GM12864 (cell line): Measurements from ENCODE around the gene CD300A.

Experiments
- DNase-seq: peaks from one replicate; pipeline ENCODE4 v3.0.0-alpha.2; 2011; ENCODE audit warnings: low read depth
- H3K4me3 ChIP-seq: 2 replicates; pipeline ENCODE4 v1.5.1; 2011; ENCODE audit warnings: mild to moderate bottlenecking, low read depth, low read length, control low read depth
- TF ChIP-seq, protein P1 (sequence below): IDR thresholded peaks from 2 replicates; pipeline ENCODE4 v1.5.1; 2011; ENCODE audit warnings: low read depth, mild to moderate bottlenecking, moderate library complexity, low read length, control low read depth, inconsistent platforms; ENCODE audit errors: missing control alignments

The CD300A gene

DNA sequence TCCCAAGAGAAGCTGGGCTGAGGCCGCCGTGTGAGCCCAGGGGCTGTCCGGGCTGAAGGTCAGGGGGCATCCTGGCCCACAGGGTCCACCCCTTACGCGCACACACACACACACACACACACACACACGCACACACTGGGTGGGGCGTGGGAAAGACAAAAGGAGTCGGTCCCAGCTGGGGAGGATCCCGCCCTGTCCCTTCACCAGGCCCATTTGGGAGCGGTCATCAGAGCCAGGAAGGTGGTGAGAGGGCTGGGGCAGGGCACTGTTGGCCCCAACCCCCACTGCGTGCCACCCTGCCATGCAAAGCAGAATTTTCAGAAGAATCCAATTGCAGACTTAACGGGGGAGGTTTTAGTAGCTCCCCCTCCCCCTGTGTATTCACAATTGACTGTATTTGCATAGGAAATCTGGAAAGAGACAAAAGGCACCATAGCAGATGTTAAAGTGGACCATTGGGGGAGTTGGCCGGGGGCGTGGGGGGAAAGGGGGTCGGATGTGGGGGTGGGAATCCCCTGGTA is 11.3 kb upstream of the CD300A start:
- TF ChIP-seq, protein P1, sequence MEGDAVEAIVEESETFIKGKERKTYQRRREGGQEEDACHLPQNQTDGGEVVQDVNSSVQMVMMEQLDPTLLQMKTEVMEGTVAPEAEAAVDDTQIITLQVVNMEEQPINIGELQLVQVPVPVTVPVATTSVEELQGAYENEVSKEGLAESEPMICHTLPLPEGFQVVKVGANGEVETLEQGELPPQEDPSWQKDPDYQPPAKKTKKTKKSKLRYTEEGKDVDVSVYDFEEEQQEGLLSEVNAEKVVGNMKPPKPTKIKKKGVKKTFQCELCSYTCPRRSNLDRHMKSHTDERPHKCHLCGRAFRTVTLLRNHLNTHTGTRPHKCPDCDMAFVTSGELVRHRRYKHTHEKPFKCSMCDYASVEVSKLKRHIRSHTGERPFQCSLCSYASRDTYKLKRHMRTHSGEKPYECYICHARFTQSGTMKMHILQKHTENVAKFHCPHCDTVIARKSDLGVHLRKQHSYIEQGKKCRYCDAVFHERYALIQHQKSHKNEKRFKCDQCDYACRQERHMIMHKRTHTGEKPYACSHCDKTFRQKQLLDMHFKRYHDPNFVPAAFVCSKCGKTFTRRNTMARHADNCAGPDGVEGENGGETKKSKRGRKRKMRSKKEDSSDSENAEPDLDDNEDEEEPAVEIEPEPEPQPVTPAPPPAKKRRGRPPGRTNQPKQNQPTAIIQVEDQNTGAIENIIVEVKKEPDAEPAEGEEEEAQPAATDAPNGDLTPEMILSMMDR = no peak
- DNase-seq = no peak
- H3K4me3 ChIP-seq = no peak overlapping the region

DNA sequence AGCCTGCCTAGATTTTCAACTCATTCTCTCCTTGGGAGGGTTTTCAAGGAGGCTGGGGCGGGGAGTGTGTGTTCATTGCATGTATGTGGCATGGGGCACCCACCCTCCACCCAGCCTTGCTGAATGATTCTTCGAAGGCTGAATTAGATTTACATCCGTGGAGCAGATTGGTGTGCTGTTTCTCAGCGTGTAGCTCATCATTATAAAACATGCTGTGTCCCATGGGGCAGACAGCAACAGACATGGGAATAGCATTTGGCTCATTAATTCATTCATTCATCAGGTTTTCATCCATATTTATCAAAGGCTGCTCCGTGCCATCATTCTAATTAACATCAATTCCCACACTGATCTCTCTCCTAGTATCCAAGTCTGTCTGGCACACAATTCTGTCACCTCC is 10.6 kb upstream of the CD300A start:
- TF ChIP-seq, protein P1 = no peak
- H3K4me3 ChIP-seq = no peak overlapping the region
- no peak for DNase-seq

DNA sequence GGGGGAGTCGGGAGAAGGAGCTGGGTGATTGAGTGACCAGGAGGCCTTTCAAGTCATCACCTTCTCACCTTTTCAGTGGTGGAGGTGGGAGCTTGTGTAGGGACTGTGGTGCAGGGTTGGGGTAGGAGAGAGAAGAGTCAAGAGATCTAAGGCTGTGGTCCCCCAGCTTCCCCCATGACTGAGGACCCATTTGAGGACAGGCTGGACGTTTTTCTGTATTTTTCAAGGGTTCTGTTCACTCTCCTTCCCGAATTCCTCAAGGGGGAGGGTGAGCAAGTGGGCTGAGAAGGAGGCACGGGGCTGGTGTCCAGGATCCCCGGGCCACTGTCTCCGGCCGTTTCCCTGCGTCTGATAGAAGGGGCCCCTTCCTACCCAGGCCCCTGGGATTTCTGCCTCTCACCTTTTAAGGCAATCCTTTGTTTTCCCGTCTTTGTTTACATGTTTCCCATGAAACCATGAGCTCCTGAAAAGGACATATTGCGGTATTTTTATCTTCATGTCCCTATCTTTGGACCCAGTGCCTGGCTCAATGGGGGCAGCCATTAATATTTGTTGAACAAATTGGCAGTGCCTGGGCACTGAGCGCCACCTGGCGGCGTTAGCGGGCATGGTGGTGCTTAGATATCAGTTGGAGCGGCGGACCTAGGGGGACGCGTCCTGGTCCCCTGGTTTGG is 9.2 kb upstream of the CD300A start:
- no peak for DNase-seq
- TF ChIP-seq, protein P1 = peak; percentile 79
- no peak overlapping the region for H3K4me3 ChIP-seq

DNA sequence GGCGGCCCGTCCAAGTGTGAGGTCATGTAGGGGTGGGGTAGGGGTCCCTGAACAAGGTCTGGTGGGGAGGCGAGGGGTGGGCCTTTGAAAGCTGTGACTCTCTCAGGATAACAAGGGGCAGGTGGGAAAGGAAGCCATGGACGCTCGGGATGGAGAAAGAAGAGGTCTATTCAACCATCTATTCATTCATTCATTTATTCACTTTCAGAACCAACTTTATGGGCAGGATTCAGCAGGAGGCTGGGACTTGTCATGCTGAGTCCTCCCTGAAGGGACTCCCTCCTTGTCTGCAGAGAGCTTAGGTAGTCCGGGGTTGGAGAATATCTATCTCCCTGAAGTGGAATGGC is 8.6 kb upstream of the CD300A start:
- H3K4me3 ChIP-seq = no peak overlapping the region
- TF ChIP-seq, protein P1 = no peak
- no peak for DNase-seq

DNA sequence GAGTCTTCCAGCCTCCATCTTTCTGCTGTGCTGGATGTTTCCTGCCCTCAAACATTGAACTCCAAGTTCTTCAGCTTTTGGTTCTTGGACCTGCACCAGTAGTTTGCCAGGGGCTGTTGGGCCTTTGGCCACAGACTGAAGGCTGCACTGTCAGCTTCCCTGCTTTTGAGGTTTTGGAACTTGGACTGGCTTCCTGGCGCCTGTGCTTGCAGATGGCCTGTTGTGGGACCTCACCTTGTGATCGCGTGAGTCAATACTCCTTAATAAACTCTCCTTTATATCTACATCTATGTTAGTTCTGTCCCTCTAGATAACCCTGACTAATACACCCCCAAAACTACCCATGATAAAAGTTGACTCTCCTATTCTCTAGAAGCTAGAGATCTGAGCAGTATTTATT is 7.6 kb upstream of the CD300A start:
- TF ChIP-seq, protein P1 = no peak
- no peak for DNase-seq
- no peak overlapping the region for H3K4me3 ChIP-seq

DNA sequence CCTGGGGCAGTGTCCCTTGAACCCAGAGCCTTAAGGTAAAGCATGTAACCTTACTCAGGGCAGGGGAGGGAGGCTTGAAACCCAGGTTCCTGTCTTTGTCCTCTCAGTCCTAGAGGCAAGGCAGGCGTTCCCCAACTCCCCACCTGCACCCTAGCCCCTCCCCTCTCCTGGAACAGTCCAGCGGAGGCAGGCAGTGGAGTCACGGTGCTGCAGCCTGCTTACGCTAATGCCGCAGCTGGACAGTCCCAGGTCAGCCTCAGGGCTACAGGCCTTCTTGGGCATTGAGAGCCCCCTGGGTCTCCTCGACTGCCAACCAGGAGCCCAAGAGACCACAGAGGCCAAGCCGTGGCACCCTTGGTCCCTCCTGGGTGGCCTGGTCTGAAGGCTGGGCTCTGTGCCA is 6.8 kb upstream of the CD300A start:
- TF ChIP-seq, protein P1 = no peak
- no peak overlapping the region for H3K4me3 ChIP-seq
- no peak for DNase-seq

DNA sequence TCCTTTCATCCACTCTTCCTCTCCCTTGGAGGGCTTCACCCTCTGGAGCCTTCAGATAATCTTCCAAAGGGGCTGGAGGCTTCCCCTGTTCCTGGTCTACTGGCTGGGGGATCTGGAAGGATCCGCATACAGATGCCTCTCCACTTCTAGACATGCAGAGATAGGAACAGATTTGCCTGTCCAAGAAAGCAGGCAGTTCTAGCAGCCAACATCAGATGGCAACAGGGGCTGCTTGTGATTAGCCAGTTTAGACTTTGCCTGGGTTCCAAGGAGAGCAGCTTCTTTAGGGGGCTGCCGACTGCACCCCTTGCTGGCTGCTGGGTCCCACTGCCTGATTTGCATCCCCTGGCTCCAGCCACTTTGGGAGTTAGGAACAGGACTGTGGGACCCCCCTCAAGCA is 6.2 kb upstream of the CD300A start:
- DNase-seq = no peak
- TF ChIP-seq, protein P1 = peak; percentile 10
- H3K4me3 ChIP-seq = no peak overlapping the region
